Kidney glomerular epithelial cell (primary cell): Measurements from ENCODE around the gene SRPK3.
A peak's percentile ranks its signal among the peaks of the same experiment; 100 is the strongest.
"Not testable (repeated sequence)": the region's sequence is repeated elsewhere in the genome, so short reads cannot be mapped to it uniquely, and the experiment has no call there.

Source experiments
- DNase-seq: peaks from one replicate; lab custom pipeline; 2025; lab: John Stamatoyannopoulos, UW

The SRPK3 gene

DNA sequence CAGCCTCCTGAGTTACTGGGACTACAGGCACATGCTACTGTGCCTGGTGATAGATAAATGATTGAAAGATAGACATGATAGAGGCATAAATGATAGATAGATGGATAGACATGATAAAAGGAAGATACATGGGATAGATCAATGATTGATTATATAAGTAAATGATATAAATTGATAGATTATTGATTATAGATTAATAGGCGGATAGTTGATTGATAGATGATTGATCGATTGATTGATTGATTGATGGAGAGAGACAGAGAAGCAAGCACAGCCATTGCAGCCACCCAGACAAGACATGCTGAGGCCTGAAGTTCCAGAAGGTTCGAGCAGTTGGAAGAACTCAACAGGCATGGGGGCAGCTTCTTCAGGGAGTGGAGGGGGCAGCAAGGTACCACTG lies 34.5 kb upstream of the SRPK3 start:
- no peak for DNase-seq

- not testable (repeated sequence) for DNase-seq
Observed at GRCh38 chrX:153746991-153747390, 33.9 kb upstream of the SRPK3 start.

DNA sequence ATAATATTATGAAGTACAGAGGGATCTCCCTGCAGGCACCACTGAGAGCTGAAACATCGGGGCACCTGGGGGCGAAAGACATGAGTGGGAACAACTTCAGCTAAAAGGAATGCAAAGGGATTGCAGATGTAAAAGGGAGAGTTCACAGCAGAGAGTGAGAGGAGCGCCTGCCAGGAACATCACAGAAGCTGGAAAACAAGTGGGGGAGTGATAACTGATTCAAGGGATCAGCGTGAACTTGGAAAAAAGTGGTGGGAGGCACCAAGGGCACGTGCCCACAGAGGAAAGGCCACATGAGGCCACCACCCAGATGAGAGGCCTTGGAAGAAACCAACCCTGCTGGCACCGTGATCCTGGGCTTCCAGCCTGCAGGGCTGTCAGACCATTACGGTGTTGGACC lies 31.8 kb upstream of the SRPK3 start:
- DNase-seq, result not testable (repeated sequence)

GRCh38 chrX:153750127-153750774 lies 30.6 kb upstream of the SRPK3 start:
- no peak for DNase-seq

- no peak for DNase-seq
Observed at GRCh38 chrX:153755136-153755535, 25.7 kb upstream of the SRPK3 start.

GRCh38 chrX:153761863-153762262 lies 19.0 kb upstream of the SRPK3 start:
- DNase-seq, result no peak

GRCh38 chrX:153762626-153763173 lies 18.1 kb upstream of the SRPK3 start:
- no peak for DNase-seq

DNA sequence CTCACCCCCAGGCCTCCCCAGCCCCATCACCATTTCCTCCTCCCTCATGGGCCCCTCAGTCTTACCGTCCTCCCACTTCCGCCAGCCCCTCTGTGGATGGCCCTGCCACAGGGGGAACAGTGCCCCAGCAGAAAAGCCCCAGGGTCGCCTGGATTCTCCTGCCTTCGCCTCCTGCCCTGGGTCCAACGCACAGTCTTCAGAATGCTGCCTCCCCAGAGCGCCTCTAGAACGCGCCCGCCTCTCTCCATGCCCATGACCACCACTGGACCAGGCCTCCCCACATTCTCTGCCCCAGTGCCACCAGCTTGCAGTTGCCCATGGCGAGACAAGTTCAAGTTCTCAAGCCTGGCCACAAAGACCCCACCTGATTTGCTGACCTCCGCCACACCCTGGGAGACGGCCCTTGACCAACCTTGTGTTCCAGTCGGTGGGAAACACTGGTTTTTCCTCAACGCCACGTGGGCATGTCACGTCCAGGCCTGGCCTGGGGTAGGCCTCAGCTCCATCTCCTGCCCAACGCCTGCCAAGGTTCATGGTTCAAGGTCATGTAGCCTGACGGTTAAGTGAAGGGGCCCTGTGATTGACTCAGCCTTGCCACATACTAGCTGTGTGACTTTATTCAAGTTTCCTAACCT lies 17.4 kb upstream of the SRPK3 start:
- no peak for DNase-seq

GRCh38 chrX:153763989-153764755 lies 16.7 kb upstream of the SRPK3 start, which contains the start of gene PLXNB3:
Gene PLXNB3, plus strand, starts transcription at chrX:153764249. Its CDS starts 1,287 bp downstream, at chrX:153765536.
- peak; percentile 22 for DNase-seq

DNA sequence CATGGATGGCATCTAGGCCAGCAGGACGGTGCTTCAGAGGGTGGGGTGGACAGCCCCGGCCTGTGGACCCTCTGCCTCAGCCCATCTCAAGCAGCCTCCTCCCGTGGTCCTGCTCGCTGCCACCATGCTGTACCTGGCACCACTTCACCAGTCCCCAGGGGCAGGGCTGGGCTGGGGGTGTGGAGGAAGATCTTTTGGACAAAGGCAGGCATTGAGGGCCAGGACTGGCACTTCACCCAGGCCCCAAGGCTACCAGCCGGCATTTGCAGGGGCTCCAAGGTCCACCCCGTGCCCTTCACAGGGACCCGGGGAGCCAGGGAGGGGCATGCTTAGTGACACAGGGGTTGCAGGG lies 16.1 kb upstream of the SRPK3 start:
- DNase-seq, result no peak

- no peak for DNase-seq
Observed at GRCh38 chrX:153765138-153766079, 15.4 kb upstream of the SRPK3 start.

- no peak for DNase-seq
Observed at GRCh38 chrX:153766098-153766817, 14.6 kb upstream of the SRPK3 start.

- DNase-seq, result no peak
Observed at GRCh38 chrX:153766871-153767673, 13.8 kb upstream of the SRPK3 start.

- no peak for DNase-seq
Observed at GRCh38 chrX:153767674-153768055, 13.2 kb upstream of the SRPK3 start.

DNA sequence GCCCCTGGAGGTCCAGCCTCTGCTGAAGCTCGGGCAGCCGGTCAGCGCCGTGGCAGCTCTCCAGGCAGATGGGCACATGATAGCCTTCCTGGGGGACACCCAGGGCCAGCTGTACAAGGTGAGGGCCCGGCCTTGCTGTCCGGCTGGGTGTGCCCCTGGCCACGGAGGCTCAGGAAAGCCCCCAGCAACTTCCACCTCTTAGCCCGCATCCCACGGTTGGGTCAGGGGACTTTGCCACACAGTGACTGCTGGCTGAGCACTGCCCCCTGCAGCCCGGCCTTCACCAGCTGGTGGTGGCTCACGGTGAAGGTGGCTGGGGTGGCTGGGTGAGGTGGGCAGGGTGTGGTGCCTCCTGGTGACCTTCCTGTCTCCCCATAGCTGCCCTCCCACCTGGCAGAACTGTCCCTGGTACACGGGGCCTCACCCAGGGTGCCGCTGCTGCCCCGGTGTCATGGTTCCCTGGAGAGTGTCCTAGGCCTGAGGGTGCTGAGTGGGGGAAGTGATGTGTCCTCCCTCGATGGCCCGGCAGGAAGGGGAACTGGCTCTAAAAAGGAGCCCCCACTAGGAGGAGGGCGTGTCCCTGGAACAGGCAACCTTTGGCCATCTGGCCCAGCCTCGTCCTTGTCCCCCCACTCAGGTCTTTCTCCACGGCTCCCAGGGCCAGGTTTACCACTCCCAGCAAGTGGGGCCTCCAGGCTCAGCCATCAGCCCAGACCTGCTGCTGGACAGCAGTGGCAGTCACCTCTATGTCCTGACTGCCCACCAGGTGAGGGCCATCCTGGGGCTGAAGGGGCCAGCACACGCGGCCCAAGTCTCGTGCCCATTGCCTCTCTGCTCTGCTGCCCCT lies 12.3 kb upstream of the SRPK3 start:
- DNase-seq, result no peak

DNA sequence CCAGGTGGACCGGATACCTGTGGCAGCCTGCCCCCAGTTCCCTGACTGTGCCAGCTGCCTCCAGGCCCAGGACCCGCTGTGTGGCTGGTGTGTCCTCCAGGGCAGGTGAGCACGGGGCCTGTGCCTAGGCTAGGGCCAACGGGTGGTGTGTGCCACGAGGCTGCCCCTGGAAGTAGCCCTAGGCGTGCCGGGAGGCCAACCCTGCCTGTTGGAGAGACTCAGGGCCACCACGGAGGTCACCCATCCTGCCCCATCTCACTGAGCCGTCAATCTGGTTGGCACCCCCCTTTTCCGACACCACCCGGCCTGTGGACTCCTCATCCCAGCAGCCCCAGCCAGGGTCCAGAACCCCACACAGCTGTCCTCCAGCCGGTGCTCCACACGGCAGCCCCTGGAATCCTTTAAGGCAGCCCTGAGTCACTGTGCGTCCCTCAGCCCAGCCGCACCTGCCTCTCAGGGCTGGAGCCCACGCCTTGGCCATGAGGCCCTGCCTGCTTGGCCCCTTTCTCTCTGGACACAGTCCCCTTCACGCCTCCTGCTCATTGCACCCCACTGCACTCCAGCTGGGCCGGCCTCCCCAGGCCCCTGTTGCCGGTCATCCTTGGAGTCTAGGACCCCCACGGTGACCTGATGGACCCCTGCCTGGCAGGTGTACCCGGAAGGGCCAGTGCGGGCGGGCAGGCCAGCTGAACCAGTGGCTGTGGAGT lies 11.5 kb upstream of the SRPK3 start:
- DNase-seq, result no peak

GRCh38 chrX:153769865-153770600 lies 10.8 kb upstream of the SRPK3 start:
- no peak for DNase-seq
